Suppressor macrophage treated with lipopolysaccharide for 4 hours (primary cell): ENCODE results near the gene FOXK1.

ENCODE experiments used
- DNase-seq: peaks from one replicate; pipeline ENCODE4 v3.0.0-alpha.2; 2020

The FOXK1 gene

DNA sequence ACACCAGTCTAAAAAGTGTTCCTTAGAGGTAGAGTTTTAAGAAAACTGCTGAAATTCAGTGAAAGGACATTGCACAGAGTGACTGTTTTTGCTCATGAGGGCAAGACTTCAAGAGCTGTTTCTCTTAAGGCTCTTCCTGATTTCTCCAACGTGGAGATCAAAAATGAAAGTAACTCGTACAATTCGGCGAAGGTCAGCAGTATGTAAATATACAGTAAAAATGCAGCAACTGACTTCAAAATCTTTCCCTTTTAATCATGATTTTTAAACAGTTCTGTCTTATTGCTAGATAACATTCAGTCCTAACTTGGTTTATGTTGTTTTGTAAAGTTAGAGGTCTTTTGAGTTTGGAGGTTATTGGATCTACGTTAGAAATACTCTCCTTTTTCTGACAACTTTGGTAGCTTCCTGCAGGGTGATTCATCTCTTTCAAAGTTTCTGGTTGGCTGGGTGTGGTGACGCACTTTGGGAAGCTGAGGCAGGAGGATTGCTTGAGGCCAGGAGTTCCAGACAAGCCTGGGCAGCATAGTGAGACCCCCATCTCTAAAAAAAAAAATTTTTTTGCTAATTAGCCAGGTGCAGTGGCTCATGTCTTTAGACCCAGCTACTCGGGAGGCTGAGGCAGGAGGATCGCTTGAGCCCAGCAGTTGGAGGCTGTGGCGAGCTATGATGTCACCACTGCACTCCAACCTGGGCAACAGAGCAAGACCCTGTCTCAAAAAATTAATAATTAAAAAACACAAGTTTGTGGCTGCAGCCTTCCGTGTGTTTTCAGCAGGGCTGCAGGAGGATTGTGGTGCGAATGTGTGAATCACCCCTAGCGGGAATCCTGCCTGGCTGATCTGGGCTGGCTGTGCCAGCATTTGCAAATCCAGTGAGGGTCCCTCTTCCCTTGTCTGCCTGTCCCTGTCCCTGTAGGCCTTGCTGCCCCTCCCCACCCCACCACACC lies 64.2 kb downstream of the FOXK1 start:
- peak; percentile 88 for DNase-seq

DNA sequence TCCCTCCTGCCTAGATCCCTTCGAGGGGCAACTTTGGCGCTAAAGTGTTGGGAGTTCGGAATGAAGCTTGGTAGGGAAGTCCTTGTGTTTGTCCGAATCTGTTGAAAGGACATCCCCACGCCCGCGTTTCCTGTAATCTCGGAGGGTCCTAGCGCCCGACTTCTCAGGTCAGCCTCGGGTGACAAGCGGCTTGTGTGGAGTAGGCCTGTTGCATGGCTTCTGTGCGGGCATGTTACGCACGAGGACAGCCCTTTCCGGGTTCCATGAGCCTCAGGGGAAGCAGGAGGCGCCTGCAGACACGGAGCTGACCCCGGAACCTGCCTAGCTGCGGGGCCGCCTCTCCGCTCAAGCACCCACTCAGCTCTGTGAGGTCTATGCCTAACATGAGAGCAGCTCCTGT lies 64.9 kb downstream of the FOXK1 start:
- no peak for DNase-seq

DNA sequence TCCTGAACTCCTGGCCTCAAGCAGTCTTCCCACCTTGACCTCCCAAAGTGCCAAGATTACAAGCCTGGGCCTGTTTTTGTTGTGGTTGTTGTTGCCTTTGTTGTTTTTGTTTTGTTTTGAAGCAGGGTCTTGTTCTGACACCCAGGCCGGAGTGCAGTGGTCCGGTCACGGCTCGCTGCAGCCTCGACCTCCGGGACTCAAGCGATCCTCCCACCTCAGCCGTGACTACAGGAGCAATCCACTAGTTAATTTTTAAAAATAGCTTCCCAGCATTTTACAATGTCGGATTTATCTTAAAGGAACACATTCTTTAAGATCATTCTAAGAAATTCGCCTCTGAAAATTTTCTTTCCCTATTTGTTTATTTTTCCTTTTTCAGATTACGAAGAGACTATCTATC lies 65.7 kb downstream of the FOXK1 start:
- DNase-seq, result no peak

DNA sequence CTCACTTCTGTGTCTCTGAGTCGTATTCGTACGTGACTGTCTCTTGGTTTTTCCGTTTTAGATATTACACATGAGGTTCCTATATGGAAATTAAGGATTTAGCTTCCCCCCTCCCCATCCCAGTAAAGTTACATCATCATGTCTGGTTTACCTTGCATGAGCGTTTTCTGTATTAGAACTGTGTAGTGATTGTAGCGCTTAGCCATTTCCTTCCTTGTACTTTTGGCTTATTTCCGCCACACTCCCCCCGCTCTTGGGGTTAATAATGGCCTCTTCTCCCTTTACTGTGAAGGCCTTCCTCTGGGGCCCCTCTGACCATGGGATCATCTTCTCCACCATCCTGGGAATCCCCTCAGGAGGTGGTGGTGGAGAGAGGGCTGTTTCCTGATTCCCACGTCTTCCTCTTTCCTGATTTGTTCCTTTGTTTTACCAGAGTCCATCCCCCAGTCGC lies 66.2 kb downstream of the FOXK1 start:
- DNase-seq, result peak; percentile 65

DNA sequence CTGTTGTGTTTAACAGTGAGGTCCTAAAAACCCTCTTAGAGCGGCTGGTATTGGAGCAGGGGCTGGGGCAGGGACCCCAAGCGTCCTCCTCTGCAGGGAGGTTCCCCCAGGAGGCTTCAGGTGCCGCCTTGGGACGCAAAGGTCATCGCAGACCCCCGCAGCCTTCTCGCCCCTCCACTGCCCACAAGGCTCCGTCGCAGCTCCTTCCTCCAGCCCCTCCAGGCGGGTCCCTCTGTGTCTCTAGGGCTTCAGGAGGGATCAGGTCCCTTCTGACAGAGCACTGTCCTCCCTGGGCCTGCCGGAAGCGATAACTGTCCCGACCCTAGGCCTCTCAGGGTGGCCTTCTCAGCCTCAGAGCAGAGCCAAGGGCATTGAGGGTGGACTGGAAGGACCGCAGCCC lies 67.3 kb downstream of the FOXK1 start:
- DNase-seq, result no peak

DNA sequence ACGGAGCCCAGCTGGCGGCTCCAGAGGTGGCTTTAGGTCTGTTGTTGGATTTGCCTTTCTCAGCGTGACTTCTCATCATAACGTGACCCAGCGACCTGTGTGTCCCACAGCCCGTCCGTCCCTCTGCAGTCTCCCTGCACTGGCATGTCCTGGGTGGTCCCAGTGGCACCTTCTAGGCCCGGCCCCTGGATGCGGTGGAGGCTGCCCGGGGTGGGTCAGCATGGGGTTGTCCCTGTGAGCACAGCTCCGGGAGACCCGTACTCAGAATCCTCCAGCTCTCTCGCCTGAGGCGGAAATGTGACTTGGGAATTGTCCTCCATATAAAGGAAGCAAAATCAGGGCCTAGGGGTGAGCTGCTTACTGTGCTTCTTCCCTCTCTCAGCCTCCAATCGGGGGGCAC lies 67.7 kb downstream of the FOXK1 start:
- DNase-seq, result no peak

DNA sequence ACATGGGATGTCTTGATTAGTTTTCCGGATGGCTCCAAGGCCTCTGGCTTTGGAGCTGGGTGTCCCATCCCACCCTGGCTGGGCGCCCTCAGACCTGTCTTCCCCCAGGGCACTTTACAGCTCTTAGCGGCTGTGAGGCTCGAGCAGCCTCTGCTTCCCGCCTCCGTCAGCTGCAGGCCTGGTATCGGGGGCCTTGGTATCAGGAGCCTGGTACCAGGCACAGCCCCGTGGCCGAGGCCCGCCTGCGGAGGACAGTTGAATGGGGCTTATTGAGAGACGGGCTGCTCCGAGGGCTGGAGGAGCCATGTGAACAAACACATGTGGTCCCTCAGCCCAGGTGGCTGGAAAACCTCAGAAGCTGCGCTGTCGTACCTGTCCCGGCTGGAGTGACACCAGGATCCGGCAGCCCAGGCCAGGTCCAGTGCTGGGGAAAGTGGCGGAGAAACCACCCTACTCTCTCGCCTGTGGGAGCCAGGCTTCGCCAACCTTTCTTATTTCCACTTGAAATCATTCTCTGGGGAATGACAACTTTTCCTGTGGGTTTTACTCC lies 69.4 kb downstream of the FOXK1 start:
- no peak for DNase-seq

DNA sequence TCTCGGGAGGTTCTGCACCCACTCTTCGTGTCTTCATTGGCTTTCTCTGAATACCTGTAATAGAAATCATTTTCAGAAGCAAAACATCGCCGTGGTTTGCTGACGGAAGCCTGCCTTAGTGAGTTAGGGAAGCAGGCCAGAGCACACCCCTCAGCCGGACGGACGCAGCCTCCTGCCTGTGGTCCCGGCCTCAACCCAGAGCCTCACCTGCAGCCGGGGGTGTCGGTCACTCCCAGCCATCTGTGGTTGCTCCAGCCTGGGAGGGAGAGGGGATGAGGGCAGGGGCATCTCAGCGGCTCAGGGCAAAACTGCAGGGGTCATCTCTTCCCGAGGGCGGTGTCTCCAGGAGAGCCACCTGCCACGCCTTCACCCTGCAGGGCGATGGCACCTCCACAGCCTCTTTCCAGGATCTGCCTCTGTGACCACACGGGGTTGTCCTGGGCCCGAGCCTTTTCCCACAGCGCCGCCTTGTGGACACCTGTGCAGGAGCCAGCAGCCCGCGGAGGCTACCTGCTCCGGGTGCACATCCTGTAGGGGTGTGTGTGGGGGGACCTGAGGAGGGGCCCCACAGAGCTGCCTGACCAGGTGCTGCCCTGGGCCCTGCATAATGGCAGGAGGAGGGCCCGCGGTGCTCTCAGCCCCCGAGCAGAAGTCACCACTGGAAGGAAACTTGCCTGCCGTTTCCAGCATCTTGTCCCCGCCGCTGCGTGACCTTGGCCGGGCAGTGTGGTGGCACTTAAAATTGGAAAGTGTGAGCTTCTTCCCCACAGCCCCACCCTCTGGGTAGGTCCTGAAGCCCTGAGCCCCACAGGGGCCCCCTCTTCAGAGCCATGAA lies 71.7 kb downstream of the FOXK1 start:
- peak; percentile 66 for DNase-seq

DNA sequence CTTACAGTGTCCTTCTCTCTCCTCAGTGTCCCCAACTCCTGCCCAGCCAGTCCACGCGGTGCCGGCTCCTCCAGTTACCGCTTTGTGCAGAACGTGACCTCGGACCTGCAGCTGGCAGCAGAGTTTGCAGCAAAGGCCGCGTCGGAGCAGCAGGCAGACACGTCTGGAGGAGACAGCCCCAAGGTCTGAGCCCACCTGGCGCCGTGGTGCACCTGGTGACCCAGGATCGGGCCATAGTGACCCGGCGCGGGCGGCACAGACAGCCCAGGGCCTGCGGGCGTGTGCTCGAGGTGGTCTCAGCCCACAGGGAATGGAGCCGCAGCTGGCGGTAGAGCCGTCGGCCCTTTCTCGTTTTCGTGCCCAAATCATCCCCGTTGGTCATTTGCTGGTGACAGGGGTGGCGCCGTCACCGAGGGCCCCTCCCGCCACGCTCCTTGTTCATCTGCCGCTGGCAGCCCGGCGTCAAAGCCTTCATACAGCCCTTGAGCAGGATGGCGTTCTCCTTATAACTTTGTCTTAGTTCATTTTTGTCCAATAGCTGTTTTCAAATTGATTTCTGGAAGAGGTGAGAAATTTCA lies 72.4 kb downstream of the FOXK1 start:
- no peak for DNase-seq

DNA sequence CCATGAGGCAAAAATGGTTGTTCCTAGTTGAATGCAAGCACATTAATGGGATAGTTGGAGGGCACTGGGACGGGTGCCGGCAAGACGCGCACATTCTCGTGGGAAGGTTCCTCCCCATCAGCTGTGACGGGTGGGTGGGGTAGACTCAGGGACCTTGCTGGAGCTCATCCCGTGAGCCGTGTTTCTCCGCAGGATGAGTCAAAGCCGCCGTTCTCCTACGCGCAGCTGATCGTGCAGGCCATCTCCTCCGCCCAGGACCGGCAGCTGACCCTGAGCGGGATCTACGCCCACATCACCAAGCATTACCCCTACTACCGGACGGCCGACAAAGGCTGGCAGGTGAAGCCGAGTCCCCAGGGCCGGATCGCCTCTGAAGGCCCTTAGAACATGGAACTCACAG lies 73.0 kb downstream of the FOXK1 start:
- DNase-seq, result no peak

DNA sequence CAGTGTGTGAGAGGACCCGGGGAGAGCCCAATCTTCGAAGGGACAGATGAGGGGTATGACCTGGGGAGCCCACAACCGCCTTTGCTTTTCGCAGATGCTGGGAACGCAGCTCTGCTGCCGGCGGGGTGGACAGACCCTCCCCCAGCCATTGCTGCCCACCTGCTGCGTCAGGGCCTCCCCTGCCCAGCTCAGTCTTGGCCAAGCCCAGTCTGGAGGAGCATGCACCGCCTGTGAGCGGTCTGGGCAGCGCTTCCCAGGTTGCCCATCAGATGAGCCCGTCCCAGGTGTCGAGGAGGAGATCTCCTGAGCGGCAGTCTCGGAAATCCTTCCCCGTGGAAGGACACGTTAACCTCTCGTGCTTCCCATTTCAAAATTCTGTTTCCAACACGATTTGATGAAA lies 76.0 kb downstream of the FOXK1 start:
- DNase-seq, result no peak

DNA sequence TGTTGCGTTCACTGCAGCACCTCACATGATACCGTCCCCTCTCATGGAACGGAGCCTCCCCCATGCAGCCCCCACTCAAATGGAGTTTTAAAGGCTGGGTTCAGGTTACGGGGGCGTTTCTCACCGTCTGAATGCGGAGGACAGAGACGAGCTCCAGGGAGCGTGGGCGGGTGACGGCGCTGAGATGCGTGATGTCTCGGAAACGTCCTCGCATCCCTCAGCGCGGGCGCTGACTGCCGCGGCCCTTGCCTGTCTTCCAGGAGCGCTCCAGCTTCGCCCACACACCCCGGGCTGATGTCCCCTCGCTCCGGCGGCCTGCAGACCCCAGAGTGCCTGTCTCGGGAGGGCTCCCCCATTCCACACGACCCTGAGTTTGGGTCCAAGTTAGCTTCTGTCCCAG lies 76.7 kb downstream of the FOXK1 start:
- no peak for DNase-seq

DNA sequence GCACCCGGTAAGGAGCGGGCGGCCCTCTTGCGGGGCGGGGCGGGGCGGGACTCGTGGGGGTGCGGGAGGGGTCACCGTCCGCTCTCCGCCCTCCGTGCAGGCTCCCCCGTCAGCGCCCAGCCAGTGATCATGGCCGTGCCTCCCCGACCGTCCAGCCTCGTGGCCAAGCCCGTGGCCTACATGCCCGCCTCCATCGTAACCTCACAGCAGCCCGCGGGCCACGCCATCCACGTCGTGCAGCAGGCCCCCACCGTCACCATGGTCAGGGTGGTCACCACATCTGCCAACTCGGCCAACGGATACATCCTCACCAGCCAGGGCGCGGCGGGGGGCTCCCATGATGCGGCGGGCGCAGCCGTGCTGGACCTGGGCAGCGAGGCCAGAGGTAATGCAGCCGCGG lies 77.1 kb downstream of the FOXK1 start:
- DNase-seq, result no peak

DNA sequence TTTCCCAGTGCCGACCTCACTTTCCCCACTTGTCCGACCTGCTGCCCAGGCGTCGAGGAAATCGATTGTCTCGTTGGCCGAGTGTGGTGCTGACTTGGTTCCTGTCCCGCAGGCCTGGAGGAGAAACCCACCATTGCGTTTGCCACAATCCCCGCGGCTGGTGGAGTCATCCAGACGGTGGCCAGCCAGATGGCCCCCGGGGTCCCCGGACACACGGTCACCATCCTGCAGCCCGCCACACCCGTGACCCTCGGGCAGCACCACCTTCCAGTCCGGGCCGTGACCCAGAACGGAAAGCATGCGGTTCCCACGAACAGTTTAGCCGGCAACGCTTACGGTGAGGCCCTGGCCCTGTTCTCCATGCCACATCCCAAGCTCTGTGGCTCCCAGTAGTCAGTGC lies 78.9 kb downstream of the FOXK1 start:
- DNase-seq, result no peak

DNA sequence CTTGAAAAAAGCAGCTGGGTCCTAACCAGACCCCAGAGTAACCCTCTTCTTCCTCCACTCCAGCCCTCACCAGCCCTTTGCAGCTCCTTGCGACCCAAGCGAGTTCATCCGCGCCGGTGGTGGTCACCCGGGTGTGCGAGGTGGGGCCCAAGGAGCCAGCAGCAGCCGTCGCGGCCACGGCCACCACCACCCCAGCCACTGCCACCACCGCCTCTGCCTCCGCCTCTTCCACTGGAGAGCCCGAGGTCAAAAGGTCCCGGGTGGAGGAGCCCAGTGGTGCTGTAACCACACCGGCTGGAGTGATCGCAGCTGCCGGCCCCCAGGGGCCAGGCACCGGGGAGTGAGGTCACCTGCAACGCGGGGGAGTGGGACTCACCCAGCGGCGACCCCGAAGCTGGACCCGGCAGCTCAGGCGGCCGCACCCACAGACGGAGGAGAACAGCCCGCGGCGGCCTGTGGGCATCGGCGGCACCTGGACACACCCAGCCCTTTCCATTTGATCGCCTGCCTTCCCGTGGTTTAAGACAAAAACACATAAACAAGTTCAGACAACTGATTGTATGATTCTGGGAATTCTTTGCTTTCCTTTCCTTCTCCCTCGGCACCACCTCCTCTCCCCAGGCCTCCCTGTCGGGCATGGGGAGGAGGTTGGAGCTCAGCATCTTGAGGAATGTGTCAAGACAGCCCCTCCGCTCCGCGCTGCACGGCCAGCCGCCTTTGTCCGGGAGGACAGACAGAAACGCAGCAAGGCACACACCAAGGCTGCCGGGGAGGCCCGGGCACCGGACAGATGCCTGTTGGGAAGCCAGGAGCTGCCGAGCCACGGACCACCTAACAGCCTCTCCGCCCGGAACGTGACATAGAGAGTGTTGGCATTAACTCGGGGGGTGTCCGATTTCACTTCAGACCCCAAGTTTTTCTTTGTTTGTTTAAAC lies 80.3 kb downstream of the FOXK1 start:
- no peak for DNase-seq

DNA sequence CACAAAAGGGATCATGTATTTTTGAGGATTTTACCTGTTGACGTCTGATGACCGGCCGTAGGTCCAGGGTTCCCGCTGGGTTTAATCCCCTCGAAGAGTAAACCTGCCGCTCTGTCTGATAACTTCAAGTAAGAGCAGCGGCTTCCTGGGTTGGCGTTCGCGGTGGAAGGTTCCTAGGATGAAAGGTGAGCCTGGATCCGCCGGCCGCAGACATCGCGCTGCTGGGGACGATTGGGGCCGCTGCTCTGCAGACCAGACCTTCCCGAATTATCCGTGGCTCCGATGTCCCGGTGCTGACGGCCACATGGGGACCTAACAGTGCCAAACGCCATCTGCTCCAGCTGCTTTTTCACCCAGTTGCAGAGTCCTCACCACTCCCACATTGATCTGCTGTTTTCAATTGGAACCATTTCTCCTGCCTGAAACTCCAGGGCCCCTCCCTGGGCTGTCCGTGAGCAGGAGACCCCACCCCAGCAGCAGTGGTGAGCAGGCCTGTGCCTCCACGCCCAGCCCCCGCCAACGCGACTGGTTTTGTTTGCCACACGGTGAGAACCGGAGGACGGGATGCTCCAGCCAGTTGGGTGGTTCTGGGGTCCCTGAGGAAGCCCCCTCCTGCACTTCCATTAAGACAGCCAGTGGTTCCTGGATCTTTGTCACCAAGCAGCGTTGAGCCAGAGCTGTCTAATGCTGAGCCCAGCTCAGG lies 81.1 kb downstream of the FOXK1 start:
- DNase-seq, result no peak

DNA sequence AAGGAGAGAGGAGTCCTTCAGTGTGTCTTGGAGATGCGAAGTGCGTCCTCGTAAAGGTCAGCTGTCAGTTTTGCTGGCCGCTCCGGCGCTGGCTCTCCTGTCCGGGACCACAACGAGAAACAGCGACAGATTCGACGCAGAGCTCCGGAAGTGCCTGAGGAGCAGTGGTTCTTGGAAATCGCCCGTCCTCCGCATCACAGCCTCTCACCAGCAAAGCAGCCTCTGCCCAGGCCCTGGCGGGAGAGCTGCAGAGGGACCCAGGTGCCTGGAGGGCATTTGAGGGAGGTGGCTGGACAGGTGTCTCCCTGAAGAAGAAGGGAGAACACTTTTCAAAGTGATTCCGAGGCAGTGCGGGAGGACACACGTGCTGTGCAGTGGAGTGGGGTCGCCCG lies 81.7 kb downstream of the FOXK1 start:
- no peak for DNase-seq

DNA sequence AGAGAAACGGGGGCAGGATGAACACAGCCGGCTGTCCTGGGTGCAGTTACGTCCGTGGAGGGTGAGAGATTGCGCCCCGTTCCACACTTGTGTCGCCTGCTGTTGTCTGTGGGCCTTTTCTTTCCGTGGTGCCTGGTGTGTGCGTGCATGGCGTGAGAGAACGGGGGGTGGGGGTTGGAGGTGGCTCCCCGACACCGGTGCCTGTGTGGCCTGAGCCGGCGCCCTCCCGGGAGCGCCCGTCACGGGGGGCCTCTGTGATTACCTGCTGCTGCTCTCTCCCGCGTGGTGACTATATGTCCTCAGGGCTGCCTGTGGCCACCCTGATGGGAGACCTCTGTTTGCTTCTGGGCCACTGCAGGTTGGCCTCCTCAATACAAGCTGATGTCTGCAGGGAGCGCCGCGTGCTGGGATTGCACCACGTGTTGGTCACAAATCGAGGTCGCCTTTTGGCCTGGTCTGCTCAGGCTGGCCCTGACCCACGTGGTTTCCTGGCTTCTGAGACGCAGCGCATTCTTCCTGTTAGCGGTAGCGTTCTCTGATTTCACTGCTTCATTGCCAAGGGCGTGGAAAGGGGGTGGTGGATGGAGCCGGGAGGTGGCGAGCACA lies 82.4 kb downstream of the FOXK1 start:
- DNase-seq, result no peak

DNA sequence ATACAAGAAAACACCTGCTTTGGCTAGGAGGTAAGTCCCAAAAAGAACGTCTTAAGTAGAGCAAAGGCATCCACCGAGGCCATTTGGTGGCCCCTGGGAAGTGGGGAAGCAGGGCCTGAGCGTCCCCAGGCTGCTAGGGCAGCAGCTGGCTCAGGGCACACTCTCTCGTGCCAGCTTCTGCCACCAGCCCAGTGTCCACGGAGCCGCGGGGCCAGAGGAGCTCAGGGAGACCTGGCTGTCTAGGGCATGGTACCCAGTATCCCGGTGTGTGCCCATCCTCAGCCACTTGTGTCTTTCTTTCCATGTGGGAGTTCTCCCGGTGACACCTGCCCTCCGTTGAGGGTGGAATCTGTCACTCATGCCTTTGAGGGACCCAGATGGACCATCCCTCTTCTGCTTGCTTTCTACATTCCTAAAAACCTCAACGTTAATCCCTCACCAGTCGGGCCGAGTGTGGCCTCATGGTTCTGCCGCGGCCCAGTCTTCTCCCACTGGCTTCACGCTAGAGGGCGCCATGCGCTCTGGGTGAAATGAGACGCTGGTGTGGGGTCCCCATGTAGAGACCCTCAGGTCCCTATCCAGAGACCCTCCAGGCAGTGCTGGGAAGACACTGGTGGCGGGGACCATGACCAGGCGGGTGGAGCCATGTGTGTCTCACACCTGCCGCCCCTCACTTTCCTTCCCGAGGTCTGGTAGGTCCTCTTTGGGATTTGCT lies 83.8 kb downstream of the FOXK1 start:
- no peak for DNase-seq
